Measurements from ENCODE around the gene ASF1A. TPM values are rescaled to one million over a fixed set of nuclear protein-coding genes. Genes with fewer than 3 reads are reported as not detected.
A peak's percentile ranks its signal among the peaks of the same experiment; 100 is the strongest.

Gene ASF1A
- total and polyA plus RNA-seq, 2 of the 13 experiments (the other 11 are each of a cell fraction or from before 2014, with no cell fraction given): 14.5 to 49.9 TPM

DNA sequence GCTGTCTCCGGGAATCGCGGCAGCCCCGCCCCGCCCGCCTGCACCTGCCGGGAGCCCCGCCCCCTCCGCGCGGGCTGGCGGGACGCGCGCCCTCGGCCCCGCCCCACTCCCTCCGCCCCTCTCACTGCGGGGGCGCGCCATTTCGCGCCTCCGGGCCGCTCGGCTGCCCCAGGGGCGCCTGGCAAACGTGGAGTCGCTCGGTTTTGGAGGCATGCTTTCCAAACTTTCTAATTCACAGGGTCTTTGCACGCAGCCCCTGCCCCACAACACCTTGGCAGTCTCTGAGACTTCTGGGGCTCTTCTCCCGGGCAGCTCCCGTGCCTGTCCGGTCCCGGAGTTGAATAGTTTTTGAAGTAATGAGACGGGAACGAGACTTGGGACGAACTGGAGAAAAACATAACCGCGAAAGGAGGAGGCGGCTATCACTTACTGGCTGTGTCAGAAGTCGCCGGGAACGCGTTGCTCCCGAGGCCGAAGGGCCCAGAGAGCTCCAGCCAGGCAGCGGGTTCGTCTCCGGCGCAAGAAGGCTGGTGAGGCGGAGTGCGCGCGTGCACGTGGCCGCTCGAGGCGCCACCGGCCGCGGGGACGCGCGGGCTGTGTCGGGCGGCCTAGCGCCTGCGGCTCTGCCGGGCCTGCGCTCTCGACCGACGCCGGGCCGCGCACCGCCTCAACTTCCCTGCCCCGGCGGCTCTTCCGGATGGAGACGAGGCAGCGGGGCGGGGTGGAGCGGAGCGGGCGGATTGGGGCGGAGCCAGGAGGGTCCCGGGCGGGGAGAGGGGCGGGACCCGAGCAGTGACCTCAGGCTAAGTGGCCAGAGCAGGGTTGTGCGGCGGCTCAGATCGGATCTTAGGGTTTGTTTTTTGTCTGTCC, 40.7 kb downstream of the ASF1A start, which contains the start of gene MCM9 (continued):
- 0 out of 2 replicates have a peak, but pooled peaks have one; percentile 64 for TF ChIP-seq ZNF34 (CRISPR knock-in tag; IDR thresholded peaks at IDR 0.05; ENCODE audit: borderline replicate concordance)
- peak; percentile 96 for TF ChIP-seq SRY (CRISPR knock-in tag; IDR thresholded peaks at IDR 0.05)
- peak; percentile 60; the same call in 1 of the 2 replicates for TF ChIP-seq KAT8 (CRISPR knock-in tag; IDR thresholded peaks at IDR 0.05)
- TF ChIP-seq ZFY (CRISPR knock-in tag; IDR thresholded peaks at IDR 0.05): peak; percentile 97
- TF ChIP-seq, protein P1, sequence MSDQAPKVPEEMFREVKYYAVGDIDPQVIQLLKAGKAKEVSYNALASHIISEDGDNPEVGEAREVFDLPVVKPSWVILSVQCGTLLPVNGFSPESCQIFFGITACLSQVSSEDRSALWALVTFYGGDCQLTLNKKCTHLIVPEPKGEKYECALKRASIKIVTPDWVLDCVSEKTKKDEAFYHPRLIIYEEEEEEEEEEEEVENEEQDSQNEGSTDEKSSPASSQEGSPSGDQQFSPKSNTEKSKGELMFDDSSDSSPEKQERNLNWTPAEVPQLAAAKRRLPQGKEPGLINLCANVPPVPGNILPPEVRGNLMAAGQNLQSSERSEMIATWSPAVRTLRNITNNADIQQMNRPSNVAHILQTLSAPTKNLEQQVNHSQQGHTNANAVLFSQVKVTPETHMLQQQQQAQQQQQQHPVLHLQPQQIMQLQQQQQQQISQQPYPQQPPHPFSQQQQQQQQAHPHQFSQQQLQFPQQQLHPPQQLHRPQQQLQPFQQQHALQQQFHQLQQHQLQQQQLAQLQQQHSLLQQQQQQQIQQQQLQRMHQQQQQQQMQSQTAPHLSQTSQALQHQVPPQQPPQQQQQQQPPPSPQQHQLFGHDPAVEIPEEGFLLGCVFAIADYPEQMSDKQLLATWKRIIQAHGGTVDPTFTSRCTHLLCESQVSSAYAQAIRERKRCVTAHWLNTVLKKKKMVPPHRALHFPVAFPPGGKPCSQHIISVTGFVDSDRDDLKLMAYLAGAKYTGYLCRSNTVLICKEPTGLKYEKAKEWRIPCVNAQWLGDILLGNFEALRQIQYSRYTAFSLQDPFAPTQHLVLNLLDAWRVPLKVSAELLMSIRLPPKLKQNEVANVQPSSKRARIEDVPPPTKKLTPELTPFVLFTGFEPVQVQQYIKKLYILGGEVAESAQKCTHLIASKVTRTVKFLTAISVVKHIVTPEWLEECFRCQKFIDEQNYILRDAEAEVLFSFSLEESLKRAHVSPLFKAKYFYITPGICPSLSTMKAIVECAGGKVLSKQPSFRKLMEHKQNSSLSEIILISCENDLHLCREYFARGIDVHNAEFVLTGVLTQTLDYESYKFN (CRISPR knock-in tag; conservative IDR thresholded peaks at IDR 0.05): peak; percentile 35
- no peak for TF ChIP-seq FOXJ3 (CRISPR knock-in tag; IDR thresholded peaks at IDR 0.05; ENCODE audit: borderline replicate concordance)
- peak; percentile 97 for TF ChIP-seq FOXO4 (CRISPR knock-in tag; conservative IDR thresholded peaks at IDR 0.05)
- TF ChIP-seq, protein P2, sequence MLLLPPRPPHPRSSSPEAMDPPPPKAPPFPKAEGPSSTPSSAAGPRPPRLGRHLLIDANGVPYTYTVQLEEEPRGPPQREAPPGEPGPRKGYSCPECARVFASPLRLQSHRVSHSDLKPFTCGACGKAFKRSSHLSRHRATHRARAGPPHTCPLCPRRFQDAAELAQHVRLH (CRISPR knock-in tag; IDR thresholded peaks at IDR 0.05; ENCODE audit: borderline replicate concordance, low read depth): peak; percentile 54; the same call in 1 of the 2 replicates
- TF ChIP-seq IRF1 (CRISPR knock-in tag; IDR thresholded peaks at IDR 0.05; ENCODE audit: low read depth): no peak
- peak; percentile 87 for TF ChIP-seq MXD1 (CRISPR knock-in tag; IDR thresholded peaks at IDR 0.05)
- no peak for TF ChIP-seq ZNF597 (CRISPR knock-in tag; IDR thresholded peaks at IDR 0.05)
- TF ChIP-seq ZBTB14 (CRISPR knock-in tag; IDR thresholded peaks at IDR 0.05): peak; percentile 97
- peak; percentile 74 for TF ChIP-seq AKAP8 (CRISPR knock-in tag; IDR thresholded peaks at IDR 0.05)
- no peak; the same call in 1 of the 2 replicates for TF ChIP-seq HNF4A (CRISPR knock-in tag; IDR thresholded peaks at IDR 0.05)
- no peak for TF ChIP-seq SIX4 (CRISPR knock-in tag; IDR thresholded peaks at IDR 0.05)
- TF ChIP-seq HNF1B (CRISPR knock-in tag; IDR thresholded peaks at IDR 0.05): no peak
- peak; percentile 77; the same call in 1 of the 2 replicates for TF ChIP-seq TSC22D2 (CRISPR knock-in tag; IDR thresholded peaks at IDR 0.05; ENCODE audit: borderline replicate concordance)
